Forelimb muscle (tissue), 1 donor: ENCODE measurements around the gene GLA. TPM values are rescaled to one million over a fixed set of nuclear protein-coding genes. Genes with fewer than 3 reads are reported as not detected.

Source experiments
- DNase-seq: peaks from one replicate; pipeline ENCODE4 v3.0.0-alpha.2; 2013; ENCODE audit warnings: low read depth
- polyA plus RNA-seq: library from polyadenylated mRNA; unstranded; fragments of 120-200 nt; gene quantifications from one replicate; pipeline ENCODE4 v1.2.1, GENCODE V29; 2013; ENCODE audit not compliant: insufficient read length

The GLA gene
- 13.9 TPM for polyA plus RNA-seq

GRCh38 chrX:101407748-101408531, at the start of gene GLA, which contains the start of gene HNRNPH2:
Gene GLA, minus strand, starts transcription at chrX:101407925. Its CDS starts 22 bp downstream, at chrX:101407903.
Gene HNRNPH2, plus strand, starts transcription at chrX:101408222. Its CDS starts 3,767 bp downstream, at chrX:101411989.
- peak; percentile 96 for DNase-seq

- no peak for DNase-seq
Observed at GRCh38 chrX:101452056-101452455, 44.3 kb upstream of the GLA start.

GRCh38 chrX:101450961-101451360, 43.2 kb upstream of the GLA start:
- no peak for DNase-seq

- no peak for DNase-seq
Observed at GRCh38 chrX:101450085-101450484, 42.4 kb upstream of the GLA start.

- no peak for DNase-seq
Observed at GRCh38 chrX:101449279-101449678, 41.6 kb upstream of the GLA start.

GRCh38 chrX:101442085-101442484, 34.4 kb upstream of the GLA start:
- no peak for DNase-seq

GRCh38 chrX:101430457-101431078, 22.8 kb upstream of the GLA start:
- DNase-seq, result no peak

GRCh38 chrX:101429934-101430333, 22.2 kb upstream of the GLA start:
- DNase-seq, result no peak

- DNase-seq, result no peak
Observed at GRCh38 chrX:101427954-101428353, 20.2 kb upstream of the GLA start.

- DNase-seq, result no peak
Observed at GRCh38 chrX:101419489-101419888, 11.8 kb upstream of the GLA start.

- DNase-seq, result no peak
Observed at GRCh38 chrX:101417981-101418841, 10.5 kb upstream of the GLA start.

GRCh38 chrX:101417190-101417589, 9.5 kb upstream of the GLA start:
- DNase-seq, result no peak

- DNase-seq, result no peak
Observed at GRCh38 chrX:101416691-101417090, 9.0 kb upstream of the GLA start.

- peak; percentile 60 for DNase-seq
Observed at GRCh38 chrX:101415180-101416145, 7.7 kb upstream of the GLA start.

GRCh38 chrX:101411984-101412383, 4.3 kb upstream of the GLA start:
- no peak for DNase-seq

- DNase-seq, result no peak
Observed at GRCh38 chrX:101410461-101410860, 2.7 kb upstream of the GLA start.

- no peak for DNase-seq
Observed at GRCh38 chrX:101409043-101409442, 1.3 kb upstream of the GLA start.

- no peak for DNase-seq
Observed at GRCh38 chrX:101408532-101408841, 762 bp upstream of the GLA start.

GRCh38 chrX:101407167-101407747, 468 bp downstream of the GLA start:
- no peak for DNase-seq

GRCh38 chrX:101399825-101400224, 7.9 kb downstream of the GLA start:
- no peak for DNase-seq

- no peak for DNase-seq
Observed at GRCh38 chrX:101398694-101399093, 9.0 kb downstream of the GLA start.
